RWPE1 (cell line): ENCODE measurements around the gene OR5A2.
"Not testable (repeated sequence)": the region's sequence is repeated elsewhere in the genome, so short reads cannot be mapped to it uniquely, and the experiment has no call there.

Experiments
- CTCF ChIA-PET: fragments of 350-600 bp; sonication (Branson Sonifier 250); formaldehyde crosslinking; extraction: SDS; loops from one replicate; lab custom pipeline; 2021; lab: Yijun Ruan, JAX
- POLR2A ChIA-PET: fragments of 400-600 bp; formaldehyde crosslinking; extraction: SDS; loops from one replicate; lab custom pipeline; 2020; ENCODE audit warnings: antibody characterized with exemption; ENCODE audit not compliant: low non-redundant PET; lab: Yijun Ruan, JAX
- DNase-seq: peaks from one replicate; pipeline ENCODE4 v3.0.0; 2012; ENCODE audit warnings: low spot score
- H3K27ac ChIP-seq: fragments of 450-650 bp; 2 replicates; pipeline ENCODE4 v1.5.1; 2017
- TF ChIP-seq, protein P1 (sequence below): fragments of 450-650 bp; conservative IDR thresholded peaks from 2 replicates; pipeline ENCODE4 v1.5.1; 2017; ENCODE audit warnings: low read depth, mild to moderate bottlenecking

The OR5A2 gene

DNA sequence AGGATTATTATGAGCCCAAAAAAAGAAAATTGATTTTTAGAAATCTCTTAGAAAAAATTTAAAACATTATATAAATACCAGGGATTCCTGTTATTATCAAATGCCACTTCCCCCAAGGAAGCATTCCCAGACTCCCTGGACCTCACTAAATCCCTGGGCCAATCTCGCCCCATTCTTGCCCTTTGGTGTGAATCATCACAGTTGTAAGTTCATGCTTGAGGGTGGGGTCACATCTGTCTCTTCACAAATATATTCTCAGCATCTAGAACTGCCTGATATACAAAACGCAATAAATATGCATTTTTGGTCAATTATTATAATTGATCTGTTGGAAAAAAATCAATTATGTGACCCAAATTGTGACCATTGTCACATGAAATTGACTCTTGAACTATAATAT is 22.3 kb upstream of the OR5A2 start:
- POLR2A ChIA-PET = no interaction called here
- H3K27ac ChIP-seq = no peak overlapping the region
- CTCF ChIA-PET = no interaction called here
- no peak for DNase-seq
- TF ChIP-seq, protein P1, sequence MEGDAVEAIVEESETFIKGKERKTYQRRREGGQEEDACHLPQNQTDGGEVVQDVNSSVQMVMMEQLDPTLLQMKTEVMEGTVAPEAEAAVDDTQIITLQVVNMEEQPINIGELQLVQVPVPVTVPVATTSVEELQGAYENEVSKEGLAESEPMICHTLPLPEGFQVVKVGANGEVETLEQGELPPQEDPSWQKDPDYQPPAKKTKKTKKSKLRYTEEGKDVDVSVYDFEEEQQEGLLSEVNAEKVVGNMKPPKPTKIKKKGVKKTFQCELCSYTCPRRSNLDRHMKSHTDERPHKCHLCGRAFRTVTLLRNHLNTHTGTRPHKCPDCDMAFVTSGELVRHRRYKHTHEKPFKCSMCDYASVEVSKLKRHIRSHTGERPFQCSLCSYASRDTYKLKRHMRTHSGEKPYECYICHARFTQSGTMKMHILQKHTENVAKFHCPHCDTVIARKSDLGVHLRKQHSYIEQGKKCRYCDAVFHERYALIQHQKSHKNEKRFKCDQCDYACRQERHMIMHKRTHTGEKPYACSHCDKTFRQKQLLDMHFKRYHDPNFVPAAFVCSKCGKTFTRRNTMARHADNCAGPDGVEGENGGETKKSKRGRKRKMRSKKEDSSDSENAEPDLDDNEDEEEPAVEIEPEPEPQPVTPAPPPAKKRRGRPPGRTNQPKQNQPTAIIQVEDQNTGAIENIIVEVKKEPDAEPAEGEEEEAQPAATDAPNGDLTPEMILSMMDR = no peak

DNA sequence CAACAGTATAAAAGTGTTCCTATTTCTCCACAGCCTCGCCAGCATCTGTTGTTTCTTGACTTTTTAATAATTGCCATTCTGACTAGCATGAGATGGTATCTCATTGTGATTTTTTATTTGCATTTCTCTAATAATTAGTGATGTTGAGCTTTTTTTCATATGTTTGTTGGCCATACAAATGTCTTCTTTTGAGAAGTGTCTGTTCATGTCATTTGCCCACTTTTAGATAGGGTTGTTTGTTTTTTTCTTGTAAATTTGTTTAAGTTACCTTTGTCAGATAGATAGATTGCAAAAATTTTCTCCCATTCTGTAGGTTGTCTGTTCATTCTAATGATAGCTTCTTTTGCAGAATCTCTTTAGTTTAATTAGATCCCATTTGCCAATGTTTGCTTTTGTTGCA is 19.4 kb upstream of the OR5A2 start:
- H3K27ac ChIP-seq, CTCF ChIA-PET, DNase-seq, POLR2A ChIA-PET: not testable (repeated sequence)

DNA sequence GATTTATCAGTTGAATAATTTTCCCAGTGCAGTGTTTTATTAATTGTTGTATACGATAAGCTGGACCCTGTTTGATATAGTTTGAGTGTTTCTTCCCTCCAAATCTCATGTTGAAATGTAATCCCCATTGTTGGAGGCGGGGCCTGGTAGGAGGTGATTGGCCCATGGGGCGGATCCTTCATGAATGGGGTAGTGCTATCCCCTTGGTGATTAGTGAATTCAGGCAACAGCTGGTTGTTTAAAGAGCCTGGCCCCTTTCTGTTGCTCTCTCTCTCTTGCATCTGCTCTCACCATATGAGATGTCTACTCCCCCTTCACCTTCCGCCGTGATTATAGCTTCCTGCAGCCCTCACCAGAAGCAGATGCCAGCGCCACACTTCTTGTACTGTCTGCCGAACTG is 11.6 kb upstream of the OR5A2 start:
- ChIA-PET POLR2A (no interaction called here), CTCF (interaction anchor here (0.6 to 0.8 kb wide), 2 partner anchors 24 to 266 kb away, joined by 3 to 4 read pairs; partner anchors contain the start of gene DTX4)
- no peak for DNase-seq
- TF ChIP-seq, protein P1 = no peak
- no peak overlapping the region for H3K27ac ChIP-seq

DNA sequence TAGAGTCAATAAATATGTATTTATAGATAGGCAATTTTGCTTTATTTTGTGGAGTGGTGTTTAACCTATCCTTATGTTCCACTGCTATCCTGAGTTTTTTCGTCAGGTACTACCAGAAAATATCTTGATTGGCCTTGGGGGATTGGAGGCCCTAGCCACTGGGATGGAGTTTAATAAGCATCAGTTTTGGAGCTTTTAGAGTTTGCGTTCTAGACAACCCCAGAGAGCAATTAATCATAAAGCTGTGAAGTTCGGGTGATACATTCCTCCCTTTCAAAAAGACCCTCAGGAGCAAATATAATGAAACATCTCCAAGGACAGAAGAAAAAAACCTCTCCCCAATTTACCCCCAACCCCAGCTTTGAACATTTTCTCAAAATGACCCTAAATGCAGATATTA is 10.0 kb upstream of the OR5A2 start, which contains the start of gene OR5A1:
Gene OR5A1 (plus strand): TSS at position 301 of the 400 bp plus-strand sequence. CDS start 6,700 bp downstream, outside the sequence.
- ChIA-PET POLR2A (no interaction called here), CTCF (interaction anchor here (0.6 kb wide), 1 partner anchor 14 kb away, joined by 3 read pairs; no protein-coding TSS in a partner anchor)
- H3K27ac ChIP-seq = no peak within 1 kb of the TSS
- TF ChIP-seq, protein P1 = no peak
- no peak for DNase-seq

DNA sequence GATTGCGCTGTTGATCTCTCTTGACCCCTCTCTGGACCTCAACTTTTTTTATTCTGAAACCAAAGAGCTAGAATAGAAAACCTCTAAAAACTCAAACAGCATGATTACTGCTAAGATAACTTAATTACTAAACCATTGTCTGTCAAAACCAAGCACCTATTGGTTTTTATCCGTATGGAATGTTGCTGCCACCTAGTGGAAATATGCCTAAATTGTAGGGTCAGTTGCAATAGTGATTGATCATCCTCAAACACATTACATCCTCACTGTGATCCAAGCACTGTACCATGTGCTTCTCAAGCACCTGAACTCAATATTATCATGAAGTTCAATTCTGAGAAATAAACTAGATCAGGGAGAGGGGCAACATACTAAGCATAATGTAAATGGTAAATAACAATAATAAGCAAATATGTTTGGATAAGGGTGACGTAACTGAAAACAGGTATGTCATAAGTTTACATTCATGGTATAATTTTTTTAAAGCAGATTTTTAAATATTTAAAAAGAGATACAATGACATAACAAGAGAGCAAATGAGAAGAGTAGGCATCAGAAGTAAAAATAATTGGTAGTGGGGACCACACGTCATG is 3.8 kb upstream of the OR5A2 start:
- TF ChIP-seq, protein P1 = peak; percentile 83
- CTCF ChIA-PET = interaction anchor here (0.6 kb wide), 1 partner anchor 232 kb away, joined by 3 read pairs; no protein-coding TSS in a partner anchor
- H3K27ac ChIP-seq = no peak overlapping the region
- DNase-seq = peak; percentile 42
- POLR2A ChIA-PET = no interaction called here

DNA sequence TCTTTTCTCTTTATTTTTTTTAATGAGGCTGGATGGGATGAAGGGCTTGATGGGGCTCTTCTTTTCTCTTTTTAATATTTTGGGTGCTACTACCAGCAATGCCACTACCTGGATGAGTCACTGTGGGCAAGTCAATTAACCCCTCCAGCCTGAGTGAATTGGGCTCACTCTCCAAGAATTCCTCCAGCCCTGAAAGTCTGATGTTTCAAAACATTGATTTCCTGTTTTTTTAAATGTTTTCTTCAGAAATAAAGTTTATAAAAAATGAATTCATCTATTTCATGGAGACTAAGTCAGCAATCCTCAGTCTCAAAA is 812 bp upstream of the OR5A2 start:
- DNase-seq = peak; percentile 11
- CTCF ChIA-PET = no interaction called here
- TF ChIP-seq, protein P1 = no peak
- no peak overlapping the region for H3K27ac ChIP-seq
- POLR2A ChIA-PET = no interaction called here

DNA sequence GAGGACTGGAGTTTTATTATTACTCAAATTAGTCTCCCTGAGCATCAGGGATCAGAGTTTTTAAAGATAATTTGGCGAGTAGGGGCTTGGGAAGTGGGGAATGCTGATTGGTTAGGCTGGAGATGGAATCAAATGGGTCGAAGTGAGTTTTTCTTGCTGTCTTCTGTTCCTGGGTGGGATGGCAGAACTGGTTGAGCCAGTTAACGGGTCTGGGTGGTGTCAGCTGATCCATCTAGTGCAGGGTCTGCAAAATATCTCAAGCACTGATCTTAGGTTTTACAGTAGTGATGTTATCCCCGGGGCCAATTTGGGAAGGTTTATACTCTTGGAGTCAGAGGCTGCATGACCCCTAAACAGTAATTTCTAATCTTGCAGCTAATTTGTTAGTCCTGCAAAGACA is 1.1 kb downstream of the OR5A2 start:
- DNase-seq = no peak
- TF ChIP-seq, protein P1 = no peak
- no peak overlapping the region for H3K27ac ChIP-seq
- CTCF ChIA-PET = interaction anchor here (0.7 kb wide), 1 partner anchor 58 kb away, joined by 3 read pairs; no protein-coding TSS in a partner anchor
- POLR2A ChIA-PET = no interaction called here
